Measurements from ENCODE around the gene PAX7. TPM values are rescaled to one million over a fixed set of nuclear protein-coding genes. Genes with fewer than 3 reads are reported as not detected.

Gene PAX7
- total and polyA plus RNA-seq, 2 of the 4 experiments (the other 2 are of a cell fraction), result not detected

GRCh38 chr1:18599086-18599485 lies 31.6 kb upstream of the PAX7 start:
- Histone ChIP-seq H3K14ac (replicated peaks; ENCODE audit: low read depth, low read length) (no peak overlapping the region), H3K4me2 (ENCODE audit: low read depth, low read length) (no peak overlapping the region)
- intact Hi-C loops (cut with micrococcal nuclease), result loop anchor here (10.0 kb wide), 1 partner anchor 496 kb away; no protein-coding TSS in a partner anchor

More at GRCh38 chr1:18599086-18599485, 31.6 kb upstream of the PAX7 start:
- in situ Hi-C loops (cut with MboI; ENCODE audit: low sequenced_read_pairs), result loop anchor here (5.0 to 10.0 kb wide), 2 partner anchors 223 to 276 kb away; no protein-coding TSS in a partner anchor
- no peak overlapping the region for H3K9ac ChIP-seq (ENCODE audit: low read depth, low read length)
- peaks cover 2% of the 10 kb centered on the region; the same call in 1 of the 2 replicates for H3K27me3 ChIP-seq (ENCODE audit: control insufficient read depth, insufficient read depth, low read length)
- 42% methylated on average over 2 of the region's 12 CpGs; no CpG with 5 or more reads in 1 of the 2 experiments for WGBS, 2 experiments (ENCODE audit: extremely low coverage in 2 of 2, insufficient read length in 1 of 2)
- no peaks in the 10 kb centered on the region for H3K36me3 ChIP-seq (ENCODE audit: control insufficient read depth, insufficient read depth, low read length)
- ATAC-seq (ENCODE audit: low read depth), result no peak
- H3K18ac ChIP-seq (ENCODE audit: low read depth, low read length), result no peak overlapping the region
- no peak overlapping the region for H2AK9ac ChIP-seq (replicated peaks; ENCODE audit: low read depth, low read length, poor library complexity)
- H3K4ac ChIP-seq (ENCODE audit: low read depth, low read length), result no peak overlapping the region
- POLR2A ChIA-PET (ENCODE audit: unreplicated experiment), result no interaction called here
- H3K9me3 ChIP-seq (ENCODE audit: control insufficient read depth, insufficient read depth, low read length), result no peaks in the 10 kb centered on the region
- no peaks in the 10 kb centered on the region for H3K4me1 ChIP-seq (ENCODE audit: control insufficient read depth, insufficient read depth, low read length)
- H4K8ac ChIP-seq (ENCODE audit: low read depth in 2 of 2, low read length in 2 of 2), result no peak overlapping the region
- no peaks in the 10 kb centered on the region for H3K9me1 ChIP-seq (ENCODE audit: insufficient read depth, low read length)
- H3K27ac ChIP-seq (ENCODE audit: insufficient read depth, low read length), result no peak overlapping the region
- no peak overlapping the region for H2AK5ac ChIP-seq (ENCODE audit: low read depth, low read length)
- H2AFZ ChIP-seq (replicated peaks; ENCODE audit: low read length, poor library complexity), result no peak overlapping the region
- H3K56ac ChIP-seq (ENCODE audit: extremely low read depth, insufficient read depth, low read length), result no peak overlapping the region
- H2BK5ac ChIP-seq (ENCODE audit: low read depth, low read length, poor library complexity, severe bottlenecking), result no peak overlapping the region
- no peaks in the 10 kb centered on the region for H4K20me1 ChIP-seq (ENCODE audit: insufficient read depth, low read length)
- H3K23ac ChIP-seq (ENCODE audit: low read depth, low read length), result no peak overlapping the region
- no TSS peak for BruUV-seq (replicated peaks)
- no peak for DNase-seq
- CTCF ChIA-PET, result no interaction called here
- dilution Hi-C loops (cut with HindIII; ENCODE audit: low sequenced_read_pairs, unreplicated experiment), result no loop called here
- no peak overlapping the region for H2BK15ac ChIP-seq (ENCODE audit: low read depth, low read length)
- no peak overlapping the region for H4K91ac ChIP-seq (ENCODE audit: insufficient read depth, low read depth, low read length)
- no peak overlapping the region for H3K4me3 ChIP-seq (ENCODE audit: insufficient read depth, low read depth, low read length)
- H2BK20ac ChIP-seq (ENCODE audit: low read depth, low read length), result no peak overlapping the region
- TF ChIP-seq CHD1 (IDR thresholded peaks at IDR 0.05; ENCODE audit: low read depth, low read length) (no peak), RCOR1 (IDR thresholded peaks at IDR 0.05; ENCODE audit: insufficient replicate concordance, low read length) (no peak), NFE2L2 (IDR thresholded peaks at IDR 0.05; ENCODE audit: low read depth, low read length) (no peak), FOS (IDR thresholded peaks at IDR 0.05; ENCODE audit: low read depth, low read length) (no peak), MAZ (IDR thresholded peaks at IDR 0.05; ENCODE audit: borderline replicate concordance, low read depth, low read length) (no peak), RAD21 (IDR thresholded peaks at IDR 0.05; ENCODE audit: low read length) (no peak), CTCF (conservative IDR thresholded peaks at IDR 0.05; ENCODE audit: low read depth, low read length) (no peak), MXI1 (IDR thresholded peaks at IDR 0.05; ENCODE audit: borderline replicate concordance, low read depth, low read length) (no peak), ELK1 (IDR thresholded peaks at IDR 0.05; ENCODE audit: borderline replicate concordance, low read depth, low read length) (no peak), USF2 (IDR thresholded peaks at IDR 0.05; ENCODE audit: low read depth, low read length) (no peak), RFX5 (IDR thresholded peaks at IDR 0.05; ENCODE audit: low read depth, low read length) (no peak), MAFK (IDR thresholded peaks at IDR 0.05; ENCODE audit: low read depth, low read length) (no peak), POLR2A (IDR thresholded peaks at IDR 0.05; ENCODE audit: low read depth, low read length) (no peak)
- H3K79me1 ChIP-seq (ENCODE audit: low read depth in 1 of 2, low read length in 2 of 2), result no peaks in the 10 kb centered on the region
- no peak overlapping the region for H2BK120ac ChIP-seq (ENCODE audit: low read depth, low read length)
- no peak overlapping the region for H4K5ac ChIP-seq (ENCODE audit: low read depth, low read length)

All from IMR-90 (cell line).